OCI-M2 (cell line): ENCODE data around the gene OR6J1.
"Not testable (repeated sequence)": the region's sequence is repeated elsewhere in the genome, so short reads cannot be mapped to it uniquely, and the experiment has no call there.

ENCODE experiments used
- DNase-seq: peaks from one replicate; lab custom pipeline; 2025; ENCODE audit not compliant: unreplicated experiment; lab: John Stamatoyannopoulos, UW

Gene OR6J1

GRCh38 chr14:22651586-22651985, 7.4 kb upstream of the OR6J1 start:
- DNase-seq = no peak

GRCh38 chr14:22650960-22651521, 6.9 kb upstream of the OR6J1 start:
- no peak for DNase-seq

DNA sequence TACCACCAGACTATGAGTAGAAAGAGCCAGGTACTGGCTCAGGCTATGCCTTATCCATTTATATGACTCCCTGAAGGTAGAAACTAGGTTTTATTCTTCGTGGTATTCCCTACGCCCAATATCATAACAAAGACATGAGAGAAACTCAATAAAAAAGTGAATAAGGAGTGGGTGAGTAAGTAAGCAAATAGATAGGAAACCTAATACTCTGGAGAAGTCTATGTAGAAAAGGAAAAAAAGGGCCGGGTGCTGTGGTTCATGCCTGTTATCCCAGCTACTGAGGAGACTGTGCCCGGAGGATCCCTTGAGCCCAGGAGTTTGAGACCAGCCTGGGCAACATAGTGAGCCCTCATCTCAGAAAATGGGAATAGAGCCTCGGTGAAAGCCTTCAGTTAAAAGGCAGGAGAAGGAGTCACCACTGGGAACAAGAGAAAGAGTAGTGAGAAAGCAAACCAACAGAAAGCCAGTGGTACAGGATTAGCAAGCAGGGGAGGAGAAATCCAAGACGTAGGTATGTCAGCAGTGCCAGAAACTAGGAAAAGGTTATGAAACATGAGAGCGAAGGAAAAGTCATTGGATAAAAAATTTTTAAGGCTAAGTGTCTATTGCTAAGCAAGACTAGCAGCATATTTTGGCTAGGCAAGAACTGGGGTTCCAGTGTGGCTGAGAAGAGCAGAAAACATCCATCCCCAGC, 6.0 kb upstream of the OR6J1 start:
- DNase-seq = no peak

DNA sequence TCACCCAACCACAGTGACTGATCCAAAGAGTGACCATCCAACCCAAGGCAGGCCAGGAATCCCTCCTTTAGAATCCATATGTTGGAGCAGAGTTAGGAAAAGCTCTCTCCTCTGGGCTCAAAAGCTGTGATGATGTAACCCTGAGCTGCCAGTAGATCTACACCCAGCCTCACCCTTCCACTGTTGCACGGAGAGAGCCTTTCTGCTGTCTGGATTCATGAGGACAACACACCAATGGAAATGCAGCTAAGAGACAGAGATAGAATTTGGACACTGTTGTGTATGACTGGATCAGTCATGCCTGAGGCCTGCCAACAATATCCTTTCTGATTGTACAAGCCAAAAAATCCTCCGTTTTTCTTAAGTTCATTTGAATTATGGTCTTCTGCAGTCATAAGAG, 4.4 kb upstream of the OR6J1 start:
- DNase-seq = no peak

- no peak for DNase-seq
These were observed 2.6 kb upstream of the OR6J1 start for GRCh38 chr14:22646570-22647254.

GRCh38 chr14:22641846-22642245, 2.3 kb downstream of the OR6J1 start:
- no peak for DNase-seq

- DNase-seq = no peak
These were observed 4.0 kb downstream of the OR6J1 start for GRCh38 chr14:22640192-22640591.

DNA sequence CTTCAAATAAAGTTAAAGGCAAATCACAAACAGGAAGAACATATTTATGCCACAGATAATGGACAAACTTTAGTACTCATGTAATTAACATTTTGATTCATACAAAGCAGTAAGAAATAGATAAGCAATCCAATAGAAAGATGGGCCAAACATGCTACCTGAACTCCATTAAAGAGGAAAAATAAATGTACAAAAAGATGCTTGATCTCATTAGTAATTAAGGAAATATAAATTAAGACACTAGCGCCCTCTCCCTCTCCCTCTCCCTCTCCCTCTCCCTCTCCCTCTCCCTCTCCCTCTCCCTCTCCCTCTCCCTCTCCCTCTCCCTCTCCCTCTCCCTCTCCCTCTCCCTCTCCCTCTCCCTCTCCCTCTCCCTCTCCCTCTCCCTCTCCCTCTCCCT, 8.2 kb downstream of the OR6J1 start:
- DNase-seq = not testable (repeated sequence)

DNA sequence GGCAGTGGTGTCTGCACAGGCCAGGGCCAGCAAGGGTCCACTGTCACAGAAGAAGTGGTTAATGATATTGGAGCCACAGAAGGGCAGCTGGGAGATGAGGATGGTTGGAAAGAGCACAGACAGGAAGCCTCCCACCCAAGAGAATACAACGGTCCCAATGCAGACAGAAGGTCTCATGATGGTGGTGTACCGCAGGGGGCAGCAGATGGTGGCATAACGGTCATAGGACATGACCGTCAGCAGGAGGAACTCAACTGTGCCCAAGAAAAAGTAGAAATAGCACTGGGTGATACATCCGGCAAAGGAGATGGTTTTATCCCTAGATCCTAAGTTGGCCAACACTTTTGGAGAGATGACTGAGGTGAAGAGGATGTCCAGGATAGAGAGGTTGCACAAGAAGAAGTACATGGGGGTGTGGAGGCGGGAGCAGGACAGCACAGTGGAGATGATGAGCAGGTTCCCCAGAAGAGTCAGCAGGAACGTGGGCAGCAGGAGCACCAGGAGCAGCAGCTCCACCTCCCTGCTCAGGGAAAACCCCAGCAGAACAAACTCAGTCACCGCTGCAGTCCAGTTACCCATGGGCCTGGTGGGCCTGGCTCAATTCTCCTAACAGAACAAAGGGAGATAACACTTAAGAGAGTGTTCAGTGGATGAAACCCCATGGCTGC, 9.8 kb downstream of the OR6J1 start:
- DNase-seq = no peak

DNA sequence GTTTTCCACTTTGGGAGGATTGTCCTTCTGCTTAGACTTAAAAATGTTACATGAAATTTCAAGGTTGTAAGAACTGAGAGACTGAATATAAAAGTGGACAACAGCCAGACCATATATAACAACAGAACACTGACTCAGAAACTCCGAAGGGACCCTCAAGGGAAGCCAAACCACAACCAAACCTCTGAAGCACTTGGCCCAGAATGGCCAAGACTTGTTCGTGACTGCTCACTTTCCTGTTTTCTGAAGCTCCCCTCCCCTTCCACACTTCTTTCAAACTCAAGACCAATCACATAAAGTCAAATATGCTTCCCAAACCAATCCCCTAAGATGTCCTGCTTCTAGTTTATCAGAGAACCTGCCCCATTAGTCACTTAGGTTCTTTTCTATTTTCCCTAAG, 13.7 kb downstream of the OR6J1 start:
- no peak for DNase-seq

DNA sequence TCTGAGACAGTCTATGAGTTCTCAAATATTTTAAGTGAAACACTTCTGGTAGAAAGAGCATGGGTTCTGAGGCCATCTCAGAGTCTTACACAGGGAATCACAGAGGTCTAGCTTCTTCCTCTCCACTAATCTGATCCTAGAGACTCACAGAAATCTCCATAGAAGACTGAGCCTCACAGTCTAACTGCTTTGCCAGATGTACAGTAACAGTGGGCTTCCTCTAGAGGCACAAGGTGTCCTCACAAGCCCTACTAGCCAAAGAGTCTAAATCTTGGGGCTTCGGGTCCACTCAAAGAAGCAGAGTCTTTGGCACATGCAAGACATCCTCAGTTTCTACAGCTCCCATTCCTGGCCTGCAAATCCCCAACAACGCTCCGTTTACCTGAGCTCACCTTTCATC, 14.1 kb downstream of the OR6J1 start:
- DNase-seq = no peak

GRCh38 chr14:22629361-22629760, 14.8 kb downstream of the OR6J1 start:
- no peak for DNase-seq

GRCh38 chr14:22627506-22628263, 16.5 kb downstream of the OR6J1 start:
- no peak for DNase-seq

GRCh38 chr14:22626590-22626989, 17.6 kb downstream of the OR6J1 start:
- DNase-seq = no peak

DNA sequence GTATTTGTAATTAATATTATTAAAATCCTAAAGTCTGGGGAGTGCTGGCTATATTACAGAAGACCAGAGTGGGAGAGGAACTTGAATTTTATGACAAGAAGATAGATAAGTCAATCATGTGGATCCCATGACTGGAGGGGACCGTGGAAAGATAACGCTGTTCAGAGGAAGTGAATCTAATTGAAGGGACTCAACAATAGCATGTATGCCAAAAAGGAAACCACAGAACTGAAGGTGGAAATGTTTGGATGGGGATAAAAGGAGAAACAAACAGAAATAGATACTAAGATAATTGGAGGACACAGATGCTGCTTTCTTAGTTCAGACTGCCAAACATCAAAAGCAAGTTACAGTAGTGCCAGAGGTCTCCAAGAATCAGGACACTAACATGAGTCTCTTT, 21.1 kb downstream of the OR6J1 start:
- no peak for DNase-seq

- DNase-seq = no peak
These were observed 21.9 kb downstream of the OR6J1 start for GRCh38 chr14:22622255-22622654.

GRCh38 chr14:22615765-22616164, 28.4 kb downstream of the OR6J1 start:
- DNase-seq = not testable (repeated sequence)

- DNase-seq = no peak
These were observed 29.8 kb downstream of the OR6J1 start for GRCh38 chr14:22614240-22614799.

DNA sequence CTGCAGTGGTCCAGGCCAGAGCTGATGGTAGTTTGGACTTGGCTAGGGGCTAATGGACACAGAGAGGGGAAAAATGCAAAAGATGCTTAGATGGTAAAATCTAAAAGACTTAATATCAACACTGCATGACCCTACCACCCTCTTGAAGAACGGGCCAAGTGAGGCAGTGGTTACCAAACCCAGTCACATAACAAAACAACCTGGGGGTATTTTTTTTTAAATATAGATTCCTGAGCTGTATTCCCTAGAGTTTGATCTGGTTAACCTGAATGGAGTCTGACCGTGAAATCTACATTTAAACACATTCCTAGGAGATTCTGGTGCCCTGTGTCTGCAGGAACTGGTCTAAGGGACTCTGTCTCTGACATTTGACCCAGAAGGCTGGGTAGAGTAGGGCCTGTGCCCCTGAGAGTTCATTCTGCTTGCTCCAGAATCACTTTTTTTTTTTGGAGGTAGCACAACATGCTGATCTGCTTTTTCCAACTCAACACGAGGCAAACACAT, 30.4 kb downstream of the OR6J1 start:
- DNase-seq = no peak

GRCh38 chr14:22613106-22613695, 31.0 kb downstream of the OR6J1 start:
- DNase-seq = no peak
